C4-2B (cell line): ENCODE measurements around the gene BANF1.

Experiments
- ZFX ChIP-seq: fragments of 450-650 bp; IDR thresholded peaks from 2 replicates; pipeline ENCODE4 v1.6.1; 2017
- TF ChIP-seq, protein P1 (sequence below): fragments of 450-650 bp; conservative IDR thresholded peaks from 2 replicates; pipeline ENCODE4 v1.5.1; 2017; ENCODE audit warnings: mild to moderate bottlenecking

GRCh38 chr11:65997286-65997685, 5.0 kb upstream of the BANF1 start:
- TF ChIP-seq, protein P1, sequence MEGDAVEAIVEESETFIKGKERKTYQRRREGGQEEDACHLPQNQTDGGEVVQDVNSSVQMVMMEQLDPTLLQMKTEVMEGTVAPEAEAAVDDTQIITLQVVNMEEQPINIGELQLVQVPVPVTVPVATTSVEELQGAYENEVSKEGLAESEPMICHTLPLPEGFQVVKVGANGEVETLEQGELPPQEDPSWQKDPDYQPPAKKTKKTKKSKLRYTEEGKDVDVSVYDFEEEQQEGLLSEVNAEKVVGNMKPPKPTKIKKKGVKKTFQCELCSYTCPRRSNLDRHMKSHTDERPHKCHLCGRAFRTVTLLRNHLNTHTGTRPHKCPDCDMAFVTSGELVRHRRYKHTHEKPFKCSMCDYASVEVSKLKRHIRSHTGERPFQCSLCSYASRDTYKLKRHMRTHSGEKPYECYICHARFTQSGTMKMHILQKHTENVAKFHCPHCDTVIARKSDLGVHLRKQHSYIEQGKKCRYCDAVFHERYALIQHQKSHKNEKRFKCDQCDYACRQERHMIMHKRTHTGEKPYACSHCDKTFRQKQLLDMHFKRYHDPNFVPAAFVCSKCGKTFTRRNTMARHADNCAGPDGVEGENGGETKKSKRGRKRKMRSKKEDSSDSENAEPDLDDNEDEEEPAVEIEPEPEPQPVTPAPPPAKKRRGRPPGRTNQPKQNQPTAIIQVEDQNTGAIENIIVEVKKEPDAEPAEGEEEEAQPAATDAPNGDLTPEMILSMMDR, result no peak
- TF ChIP-seq ZFX, result no peak
